Hepatocyte (in vitro differentiated cells): ENCODE data around the gene TMEM121. TPM values are rescaled to one million over a fixed set of nuclear protein-coding genes. Genes with fewer than 3 reads are reported as not detected.

ENCODE experiments used
- DNase-seq: peaks from one replicate; pipeline ENCODE4 v3.0.0-alpha.2; 2016; ENCODE audit warnings: low spot score
- H2AFZ ChIP-seq: fragments of 200-600 bp; sonication (generic); 2 replicates; pipeline ENCODE4 v1.6.0; 2016; ENCODE audit warnings: antibody characterized with exemption, mild to moderate bottlenecking
- H3K27ac ChIP-seq: fragments of 200-600 bp; sonication (generic); 2 replicates; pipeline ENCODE4 v1.5.1; 2016; ENCODE audit warnings: mild to moderate bottlenecking
- H3K27me3 ChIP-seq: fragments of 200-600 bp; sonication (generic); 2 replicates; pipeline ENCODE4 v1.6.1; 2016
- H3K36me3 ChIP-seq: fragments of 200-600 bp; sonication (generic); replicated peaks from 2 replicates; pipeline ENCODE4 v1.5.1; 2016; ENCODE audit warnings: low read depth; ENCODE audit not compliant: insufficient read depth
- H3K4me1 ChIP-seq: fragments of 200-600 bp; sonication (generic); 2 replicates; pipeline ENCODE4 v1.5.1; 2016; ENCODE audit warnings: mild to moderate bottlenecking, moderate library complexity; ENCODE audit not compliant: insufficient read depth
- H3K4me2 ChIP-seq: fragments of 200-600 bp; sonication (generic); 2 replicates; pipeline ENCODE4 v1.6.0; 2016
- H3K4me3 ChIP-seq: fragments of 200-600 bp; sonication (generic); 2 replicates; pipeline ENCODE4 v1.5.1; 2016; ENCODE audit warnings: mild to moderate bottlenecking
- H3K79me2 ChIP-seq: fragments of 200-600 bp; sonication (generic); 2 replicates; pipeline ENCODE4 v1.6.0; 2017; ENCODE audit warnings: mild to moderate bottlenecking
- H3K9me2 ChIP-seq: fragments of 200-600 bp; sonication (generic); replicated peaks from 2 replicates; pipeline ENCODE4 v1.6.0; 2017; ENCODE audit warnings: mild to moderate bottlenecking; ENCODE audit not compliant: insufficient read depth
- H3K9me3 ChIP-seq: fragments of 200-600 bp; sonication (generic); 2 replicates; pipeline ENCODE4 v1.5.1; 2016; ENCODE audit warnings: low read depth, mild to moderate bottlenecking
- H4K20me1 ChIP-seq: fragments of 200-600 bp; sonication (generic); 2 replicates; pipeline ENCODE4 v1.6.0; 2016; ENCODE audit warnings: mild to moderate bottlenecking; ENCODE audit not compliant: insufficient read depth, poor library complexity, severe bottlenecking
- EZH2 ChIP-seq: fragments of 200-600 bp; sonication (generic); IDR thresholded peaks from 2 replicates; pipeline ENCODE4 v1.6.1; 2016; ENCODE audit warnings: antibody characterized with exemption, mild to moderate bottlenecking, borderline replicate concordance
- EZH2phosphoT487 ChIP-seq: fragments of 200-600 bp; sonication (generic); IDR thresholded peaks from one replicate; pipeline ENCODE4 v1.6.1; 2018; ENCODE audit warnings: antibody characterized with exemption, mild to moderate bottlenecking, low read depth, moderate library complexity; ENCODE audit not compliant: unreplicated experiment, severe bottlenecking
- WGBS: methylation state at CpG from one replicate; pipeline ENCODE4 v1.1.6; 2016; ENCODE audit warnings: low lambda C conversion rate; ENCODE audit errors: missing lambda C conversion rate; 5-methylcytosine and 5-hydroxymethylcytosine counted together
- polyA plus RNA-seq: library from polyadenylated mRNA; unstranded; fragments of >200 nt; fragmentation: Nextera tagmentation; extraction: Ambion mirVana; gene quantifications from 2 replicates; pipeline ENCODE4 v1.2.1, GENCODE V29; 2016
- total RNA-seq: library from RNA; depleted of rRNA; stranded (reverse); fragments of >200 nt; gene quantifications from 2 replicates; pipeline ENCODE4 v1.2.3, GENCODE V29; 2014
- TF ChIP-seq, protein P1 (sequence below): fragments of 200-600 bp; sonication (generic); IDR thresholded peaks from 2 replicates; pipeline ENCODE4 v1.5.1; 2016; ENCODE audit warnings: antibody characterized with exemption, mild to moderate bottlenecking; ENCODE audit not compliant: poor library complexity

TMEM121 gene
- total and polyA plus RNA-seq, 2 experiments from 2014 or later = 3.0 to 5.8 TPM

- 91% methylated on average over 36 of the region's 36 CpGs for WGBS
- H3K4me3 ChIP-seq = no peak overlapping the region
- no peak overlapping the region for H3K27ac ChIP-seq
- no peaks in the 10 kb centered on the region for H3K9me2 ChIP-seq
- H3K36me3 ChIP-seq = no peaks in the 10 kb centered on the region
- H4K20me1 ChIP-seq = no peaks in the 10 kb centered on the region
- TF ChIP-seq, protein P1, sequence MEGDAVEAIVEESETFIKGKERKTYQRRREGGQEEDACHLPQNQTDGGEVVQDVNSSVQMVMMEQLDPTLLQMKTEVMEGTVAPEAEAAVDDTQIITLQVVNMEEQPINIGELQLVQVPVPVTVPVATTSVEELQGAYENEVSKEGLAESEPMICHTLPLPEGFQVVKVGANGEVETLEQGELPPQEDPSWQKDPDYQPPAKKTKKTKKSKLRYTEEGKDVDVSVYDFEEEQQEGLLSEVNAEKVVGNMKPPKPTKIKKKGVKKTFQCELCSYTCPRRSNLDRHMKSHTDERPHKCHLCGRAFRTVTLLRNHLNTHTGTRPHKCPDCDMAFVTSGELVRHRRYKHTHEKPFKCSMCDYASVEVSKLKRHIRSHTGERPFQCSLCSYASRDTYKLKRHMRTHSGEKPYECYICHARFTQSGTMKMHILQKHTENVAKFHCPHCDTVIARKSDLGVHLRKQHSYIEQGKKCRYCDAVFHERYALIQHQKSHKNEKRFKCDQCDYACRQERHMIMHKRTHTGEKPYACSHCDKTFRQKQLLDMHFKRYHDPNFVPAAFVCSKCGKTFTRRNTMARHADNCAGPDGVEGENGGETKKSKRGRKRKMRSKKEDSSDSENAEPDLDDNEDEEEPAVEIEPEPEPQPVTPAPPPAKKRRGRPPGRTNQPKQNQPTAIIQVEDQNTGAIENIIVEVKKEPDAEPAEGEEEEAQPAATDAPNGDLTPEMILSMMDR = no peak
- TF ChIP-seq EZH2phosphoT487 = no peak
- TF ChIP-seq EZH2 = no peak
- no peak overlapping the region for H3K4me2 ChIP-seq
- H3K79me2 ChIP-seq = no peaks in the 10 kb centered on the region
- no peaks in the 10 kb centered on the region for H3K27me3 ChIP-seq
- H2AFZ ChIP-seq = no peak overlapping the region
- no peaks in the 10 kb centered on the region for H3K4me1 ChIP-seq
- no peaks in the 10 kb centered on the region for H3K9me3 ChIP-seq
- no peak for DNase-seq
These were observed 27.7 kb upstream of the TMEM121 start for GRCh38 chr14:105498430-105499255.

DNA sequence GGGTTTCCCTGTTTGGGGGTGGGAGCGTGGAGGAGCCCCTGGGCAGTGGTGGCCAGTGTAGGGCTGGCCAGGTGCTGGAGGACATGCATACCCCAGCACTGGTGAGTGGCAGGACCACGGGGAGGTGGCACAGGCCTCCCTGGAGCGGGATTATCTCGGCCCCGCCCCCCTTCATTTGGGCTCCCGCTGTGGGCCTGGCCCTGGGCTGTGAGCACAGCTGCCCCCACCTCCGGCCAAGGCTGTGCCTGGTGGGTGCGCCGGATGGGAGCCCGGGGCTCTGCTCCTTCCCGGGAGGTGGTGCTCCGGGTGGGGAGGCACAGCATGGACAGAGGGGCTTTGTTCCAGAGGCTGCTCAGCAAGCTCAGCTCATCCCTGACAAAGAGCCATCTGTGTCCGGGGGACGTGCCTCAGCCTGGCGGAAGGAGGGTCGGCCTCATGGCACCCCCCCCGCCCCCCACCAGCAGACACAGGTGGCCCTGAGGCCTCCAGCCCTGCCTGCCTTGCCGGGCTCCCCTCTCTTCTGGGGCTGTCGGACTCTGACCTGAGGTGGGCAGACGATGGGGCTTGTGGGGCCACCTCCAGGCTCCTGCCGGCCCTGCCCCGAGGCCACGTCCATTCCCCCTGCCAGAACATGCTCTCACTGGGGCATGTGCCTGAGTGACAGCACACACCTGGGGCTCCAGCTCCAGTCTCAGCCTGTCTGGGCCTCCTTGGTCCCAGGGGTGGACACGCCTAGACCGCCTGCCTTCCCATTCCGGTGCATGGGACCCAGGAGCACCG lies 26.9 kb upstream of the TMEM121 start:
- Histone ChIP-seq H3K27me3 (no peaks in the 10 kb centered on the region), H2AFZ (no peak overlapping the region), H3K9me3 (no peaks in the 10 kb centered on the region), H3K4me1 (no peaks in the 10 kb centered on the region), H3K27ac (no peak overlapping the region), H4K20me1 (no peaks in the 10 kb centered on the region), H3K36me3 (no peaks in the 10 kb centered on the region), H3K9me2 (no peaks in the 10 kb centered on the region), H3K79me2 (no peaks in the 10 kb centered on the region), H3K4me2 (no peak overlapping the region), H3K4me3 (no peak overlapping the region)
- 83% methylated on average over 20 of the region's 27 CpGs for WGBS
- DNase-seq = no peak
- TF ChIP-seq, protein P1 = no peak
- no peak for TF ChIP-seq EZH2
- no peak for TF ChIP-seq EZH2phosphoT487

- Histone ChIP-seq H3K9me2 (no peaks in the 10 kb centered on the region), H3K4me3 (no peak overlapping the region), H3K4me2 (no peak overlapping the region), H3K4me1 (no peaks in the 10 kb centered on the region), H3K27me3 (no peaks in the 10 kb centered on the region), H3K36me3 (no peaks in the 10 kb centered on the region), H3K27ac (no peak overlapping the region), H3K79me2 (no peaks in the 10 kb centered on the region), H3K9me3 (no peaks in the 10 kb centered on the region), H4K20me1 (no peaks in the 10 kb centered on the region), H2AFZ (no peak overlapping the region)
- TF ChIP-seq EZH2phosphoT487 (no peak), EZH2 (no peak)
- TF ChIP-seq, protein P1 = no peak
- whole genome bisulfite sequencing = 87% methylated on average over 21 of the region's 21 CpGs
- no peak for DNase-seq
These were observed 26.2 kb upstream of the TMEM121 start for GRCh38 chr14:105500036-105500725.
